Measurements from ENCODE around the gene PDK1. TPM values are rescaled to one million over a fixed set of nuclear protein-coding genes. Genes with fewer than 3 reads are reported as not detected.

Gene PDK1
- total RNA-seq, 1 experiment from 2014 or later, result 11.7 TPM

DNA sequence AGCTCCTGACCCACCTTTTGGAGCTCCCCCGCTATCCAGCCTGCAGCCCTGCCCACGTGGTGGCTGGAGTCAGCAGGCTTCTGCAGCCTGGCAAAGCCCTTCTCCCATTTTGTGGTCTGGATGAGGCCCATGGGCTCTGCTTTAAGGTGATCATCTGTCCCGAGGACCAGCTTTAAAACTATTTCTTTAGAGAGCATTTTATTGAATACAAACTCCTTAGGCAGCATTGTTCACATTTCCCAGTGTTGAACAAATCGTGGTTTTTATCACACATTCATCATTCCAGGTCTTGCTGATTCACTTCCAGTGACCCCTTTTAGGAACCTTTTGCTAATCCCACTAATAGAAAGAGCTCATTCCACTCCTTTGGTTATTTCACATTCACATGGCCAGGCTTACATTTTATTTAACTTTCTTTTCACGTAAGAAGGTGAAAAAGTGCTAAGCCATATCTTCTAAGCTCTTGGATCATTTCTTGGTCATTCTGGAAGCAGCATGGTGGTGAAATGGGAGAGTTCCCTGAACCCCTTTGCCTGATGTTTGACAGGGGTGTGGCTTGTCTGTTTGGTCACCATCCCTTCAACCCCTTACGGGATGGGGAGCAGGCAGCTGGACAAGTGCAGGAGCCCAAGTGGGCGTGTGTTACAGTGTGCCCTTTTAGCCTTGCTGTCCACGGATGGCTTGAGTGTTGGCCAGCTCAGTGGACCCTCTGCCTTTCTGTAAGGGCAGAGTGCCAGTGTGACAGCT lies 99.4 kb downstream of the PDK1 start:
- no peak overlapping the region for H3K4me3 ChIP-seq (ENCODE audit: low read depth in 2 of 2, low read length in 2 of 2)

DNA sequence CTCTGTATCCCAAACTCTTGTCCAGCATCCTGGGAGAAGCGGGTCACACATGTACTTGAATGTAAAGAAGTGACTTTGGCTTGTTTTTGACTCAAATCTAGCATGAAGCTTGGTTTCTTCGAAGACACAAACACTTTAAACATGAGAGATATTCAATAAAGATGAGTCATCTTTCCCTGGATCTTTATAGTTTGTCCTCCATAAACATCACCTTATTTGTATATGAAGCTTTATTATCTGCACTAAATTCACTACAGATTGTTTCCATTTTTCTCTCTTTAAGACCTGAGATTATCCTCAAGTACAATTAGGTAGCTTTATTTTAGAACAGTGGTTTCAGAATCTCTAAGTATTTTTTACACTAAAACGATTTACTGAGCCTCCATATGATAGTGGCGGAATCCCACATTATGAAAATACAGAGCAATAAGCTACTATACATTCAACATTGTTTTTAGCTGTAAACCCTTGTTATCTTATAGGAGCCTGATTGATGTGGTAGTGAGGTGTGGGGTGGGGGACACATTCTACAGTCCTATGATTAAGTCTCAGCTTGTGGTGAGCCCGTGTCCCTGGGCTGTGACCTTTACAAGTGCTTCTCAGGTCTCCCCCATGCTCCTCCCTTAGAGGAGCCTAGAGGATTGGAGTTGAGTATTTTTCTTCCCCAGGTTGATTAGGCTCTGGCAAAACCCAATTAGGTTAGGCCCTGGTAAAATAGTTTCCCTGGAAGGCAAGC lies 100.1 kb downstream of the PDK1 start:
- ATAC-seq, result no peak
- H3K27ac ChIP-seq (ENCODE audit: low read length), result no peak overlapping the region

More for the DNA sequence above, 99.4 kb downstream of the PDK1 start:
- BruUV-seq (replicated peaks), result no TSS peak
- intact Hi-C loops (cut with micrococcal nuclease; ENCODE audit: unreplicated experiment), result no loop called here
- Histone ChIP-seq H3K27me3 (ENCODE audit: control insufficient read depth, insufficient read depth, low read length) (no peaks in the 10 kb centered on the region), H3K36me3 (ENCODE audit: control insufficient read depth, insufficient read depth, low read length) (no peaks in the 10 kb centered on the region), H3K9me3 (ENCODE audit: control insufficient read depth, insufficient read depth, low read depth, low read length) (no peaks in the 10 kb centered on the region), H3K4me1 (ENCODE audit: control insufficient read depth, insufficient read depth, low read length) (no peaks in the 10 kb centered on the region), H3K27ac (ENCODE audit: low read length) (no peak overlapping the region)
- ChIA-PET POLR2A (no interaction called here), CTCF (no interaction called here)
- no peak for TF ChIP-seq TCF7L2 (IDR thresholded peaks at IDR 0.05; ENCODE audit: low read depth, low read length)
- TF ChIP-seq, protein P1, sequence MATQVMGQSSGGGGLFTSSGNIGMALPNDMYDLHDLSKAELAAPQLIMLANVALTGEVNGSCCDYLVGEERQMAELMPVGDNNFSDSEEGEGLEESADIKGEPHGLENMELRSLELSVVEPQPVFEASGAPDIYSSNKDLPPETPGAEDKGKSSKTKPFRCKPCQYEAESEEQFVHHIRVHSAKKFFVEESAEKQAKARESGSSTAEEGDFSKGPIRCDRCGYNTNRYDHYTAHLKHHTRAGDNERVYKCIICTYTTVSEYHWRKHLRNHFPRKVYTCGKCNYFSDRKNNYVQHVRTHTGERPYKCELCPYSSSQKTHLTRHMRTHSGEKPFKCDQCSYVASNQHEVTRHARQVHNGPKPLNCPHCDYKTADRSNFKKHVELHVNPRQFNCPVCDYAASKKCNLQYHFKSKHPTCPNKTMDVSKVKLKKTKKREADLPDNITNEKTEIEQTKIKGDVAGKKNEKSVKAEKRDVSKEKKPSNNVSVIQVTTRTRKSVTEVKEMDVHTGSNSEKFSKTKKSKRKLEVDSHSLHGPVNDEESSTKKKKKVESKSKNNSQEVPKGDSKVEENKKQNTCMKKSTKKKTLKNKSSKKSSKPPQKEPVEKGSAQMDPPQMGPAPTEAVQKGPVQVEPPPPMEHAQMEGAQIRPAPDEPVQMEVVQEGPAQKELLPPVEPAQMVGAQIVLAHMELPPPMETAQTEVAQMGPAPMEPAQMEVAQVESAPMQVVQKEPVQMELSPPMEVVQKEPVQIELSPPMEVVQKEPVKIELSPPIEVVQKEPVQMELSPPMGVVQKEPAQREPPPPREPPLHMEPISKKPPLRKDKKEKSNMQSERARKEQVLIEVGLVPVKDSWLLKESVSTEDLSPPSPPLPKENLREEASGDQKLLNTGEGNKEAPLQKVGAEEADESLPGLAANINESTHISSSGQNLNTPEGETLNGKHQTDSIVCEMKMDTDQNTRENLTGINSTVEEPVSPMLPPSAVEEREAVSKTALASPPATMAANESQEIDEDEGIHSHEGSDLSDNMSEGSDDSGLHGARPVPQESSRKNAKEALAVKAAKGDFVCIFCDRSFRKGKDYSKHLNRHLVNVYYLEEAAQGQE (IDR thresholded peaks at IDR 0.05; ENCODE audit: insufficient read depth in 1 of 2, low read depth in 2 of 2, low read length in 1 of 2), result no peak
- TF ChIP-seq, protein P2, sequence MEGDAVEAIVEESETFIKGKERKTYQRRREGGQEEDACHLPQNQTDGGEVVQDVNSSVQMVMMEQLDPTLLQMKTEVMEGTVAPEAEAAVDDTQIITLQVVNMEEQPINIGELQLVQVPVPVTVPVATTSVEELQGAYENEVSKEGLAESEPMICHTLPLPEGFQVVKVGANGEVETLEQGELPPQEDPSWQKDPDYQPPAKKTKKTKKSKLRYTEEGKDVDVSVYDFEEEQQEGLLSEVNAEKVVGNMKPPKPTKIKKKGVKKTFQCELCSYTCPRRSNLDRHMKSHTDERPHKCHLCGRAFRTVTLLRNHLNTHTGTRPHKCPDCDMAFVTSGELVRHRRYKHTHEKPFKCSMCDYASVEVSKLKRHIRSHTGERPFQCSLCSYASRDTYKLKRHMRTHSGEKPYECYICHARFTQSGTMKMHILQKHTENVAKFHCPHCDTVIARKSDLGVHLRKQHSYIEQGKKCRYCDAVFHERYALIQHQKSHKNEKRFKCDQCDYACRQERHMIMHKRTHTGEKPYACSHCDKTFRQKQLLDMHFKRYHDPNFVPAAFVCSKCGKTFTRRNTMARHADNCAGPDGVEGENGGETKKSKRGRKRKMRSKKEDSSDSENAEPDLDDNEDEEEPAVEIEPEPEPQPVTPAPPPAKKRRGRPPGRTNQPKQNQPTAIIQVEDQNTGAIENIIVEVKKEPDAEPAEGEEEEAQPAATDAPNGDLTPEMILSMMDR (IDR thresholded peaks at IDR 0.05), result no peak
- TF ChIP-seq POLR2AphosphoS5 (IDR thresholded peaks at IDR 0.05; ENCODE audit: low read depth, low read length), result no peak
- TF ChIP-seq SIN3A (IDR thresholded peaks at IDR 0.05; ENCODE audit: borderline replicate concordance, insufficient read depth, low read depth, low read length), result no peak
- in situ Hi-C loops (cut with HindIII; ENCODE audit: low pct_unique_long_range_greater_than_20kb, low sequenced_read_pairs), result no loop called here
- ATAC-seq (no peak), DNase-seq (ENCODE audit: low read depth, low spot score) (no peak)

More for the DNA sequence above, 100.1 kb downstream of the PDK1 start:
- no peaks in the 10 kb centered on the region for H3K4me1 ChIP-seq (ENCODE audit: control insufficient read depth, insufficient read depth, low read length)
- H3K27me3 ChIP-seq (ENCODE audit: control insufficient read depth, insufficient read depth, low read length), result no peaks in the 10 kb centered on the region
- no peak for DNase-seq (ENCODE audit: low read depth, low spot score)
- ChIA-PET POLR2A (no interaction called here), CTCF (no interaction called here)
- in situ Hi-C loops (cut with HindIII; ENCODE audit: low pct_unique_long_range_greater_than_20kb, low sequenced_read_pairs), result no loop called here
- TF ChIP-seq, protein P2 (IDR thresholded peaks at IDR 0.05), result no peak
- TF ChIP-seq, protein P1 (IDR thresholded peaks at IDR 0.05; ENCODE audit: insufficient read depth in 1 of 2, low read depth in 2 of 2, low read length in 1 of 2), result no peak
- no peak for TF ChIP-seq TCF7L2 (IDR thresholded peaks at IDR 0.05; ENCODE audit: low read depth, low read length)
- TF ChIP-seq POLR2AphosphoS5 (IDR thresholded peaks at IDR 0.05; ENCODE audit: low read depth, low read length), result no peak
- no peak for TF ChIP-seq SIN3A (IDR thresholded peaks at IDR 0.05; ENCODE audit: borderline replicate concordance, insufficient read depth, low read depth, low read length)
- H3K36me3 ChIP-seq (ENCODE audit: control insufficient read depth, insufficient read depth, low read length), result no peaks in the 10 kb centered on the region
- no peak overlapping the region for H3K4me3 ChIP-seq (ENCODE audit: low read depth in 2 of 2, low read length in 2 of 2)
- no peaks in the 10 kb centered on the region for H3K9me3 ChIP-seq (ENCODE audit: control insufficient read depth, insufficient read depth, low read depth, low read length)
- intact Hi-C loops (cut with micrococcal nuclease; ENCODE audit: unreplicated experiment), result no loop called here
- BruUV-seq (replicated peaks), result no TSS peak
